Measurements from ENCODE around the gene ITGB6.

ITGB6 gene

DNA sequence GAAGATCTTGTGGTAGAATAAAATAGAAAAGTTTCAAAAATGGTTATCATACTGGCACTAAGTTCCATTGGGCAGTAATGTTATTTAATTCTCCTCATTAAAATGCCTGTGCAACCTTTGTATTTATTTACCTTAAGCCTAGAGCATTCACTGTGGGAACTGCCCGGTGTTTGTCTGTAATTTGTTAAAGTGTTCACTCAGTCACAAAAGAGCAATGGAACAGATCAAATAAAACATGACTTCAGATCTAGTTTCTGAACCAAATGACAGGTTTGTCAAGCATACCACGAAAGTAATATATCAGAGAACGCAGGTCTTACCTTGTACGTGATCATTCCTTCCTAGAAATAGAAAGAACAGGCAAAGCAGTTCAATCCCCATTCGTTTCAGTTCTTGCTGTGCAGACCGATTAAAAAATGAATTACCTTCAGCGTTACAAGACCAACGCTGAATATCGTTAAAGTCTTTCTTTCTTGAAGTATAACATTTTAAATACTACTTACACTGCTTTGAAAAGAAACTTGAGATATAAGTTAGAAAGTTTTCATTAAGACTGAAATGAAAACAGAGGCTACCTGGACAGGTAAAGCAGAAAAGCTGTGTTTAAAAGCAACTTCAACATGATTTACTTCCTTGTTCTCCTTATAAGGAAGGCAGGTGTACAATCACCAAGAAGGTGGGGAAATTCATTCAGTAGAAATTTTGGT is at the start of gene ITGB6:
Gene ITGB6 (minus strand): TSS at position 590 of the 707 bp plus-strand sequence. CDS start 209 bp downstream, at position 381.
- Histone ChIP-seq H3K4me1 (ENCODE audit: insufficient read depth, low read length, severe bottlenecking) (no peaks in the 10 kb centered on the region), H3K27ac (ENCODE audit: low read depth, low read length, poor library complexity, severe bottlenecking) (no peak within 1 kb of the TSS), H3F3A (ENCODE audit: insufficient read depth, low read length) (no peaks in the 10 kb centered on the region), H3K4me2 (ENCODE audit: low read length) (no peak within 1 kb of the TSS), H3K36me3 (ENCODE audit: insufficient read depth, low read length) (no peaks in the 10 kb centered on the region), H4K20me1 (ENCODE audit: insufficient read depth, low read length) (no peaks in the 10 kb centered on the region), H3K79me2 (ENCODE audit: insufficient read depth, low read length) (no peaks in the 10 kb centered on the region), H3K9me3 (ENCODE audit: low read length) (no peaks in the 10 kb centered on the region), H3K9me2 (ENCODE audit: low read depth, low read length) (no peaks in the 10 kb centered on the region), H2AFZ (ENCODE audit: low read length) (no peak within 1 kb of the TSS), H3K9ac (ENCODE audit: low read length) (no peak within 1 kb of the TSS), H3K27me3 (ENCODE audit: insufficient read depth, low read length) (no peaks in the 10 kb centered on the region), H3K4me3 (ENCODE audit: low read depth, low read length, poor library complexity, severe bottlenecking) (no peak within 1 kb of the TSS)
- TF ChIP-seq CTCF (IDR thresholded peaks at IDR 0.05; ENCODE audit: low read length) (no peak), EZH2 (IDR thresholded peaks at IDR 0.05; ENCODE audit: borderline replicate concordance, low read length) (no peak)

DNA sequence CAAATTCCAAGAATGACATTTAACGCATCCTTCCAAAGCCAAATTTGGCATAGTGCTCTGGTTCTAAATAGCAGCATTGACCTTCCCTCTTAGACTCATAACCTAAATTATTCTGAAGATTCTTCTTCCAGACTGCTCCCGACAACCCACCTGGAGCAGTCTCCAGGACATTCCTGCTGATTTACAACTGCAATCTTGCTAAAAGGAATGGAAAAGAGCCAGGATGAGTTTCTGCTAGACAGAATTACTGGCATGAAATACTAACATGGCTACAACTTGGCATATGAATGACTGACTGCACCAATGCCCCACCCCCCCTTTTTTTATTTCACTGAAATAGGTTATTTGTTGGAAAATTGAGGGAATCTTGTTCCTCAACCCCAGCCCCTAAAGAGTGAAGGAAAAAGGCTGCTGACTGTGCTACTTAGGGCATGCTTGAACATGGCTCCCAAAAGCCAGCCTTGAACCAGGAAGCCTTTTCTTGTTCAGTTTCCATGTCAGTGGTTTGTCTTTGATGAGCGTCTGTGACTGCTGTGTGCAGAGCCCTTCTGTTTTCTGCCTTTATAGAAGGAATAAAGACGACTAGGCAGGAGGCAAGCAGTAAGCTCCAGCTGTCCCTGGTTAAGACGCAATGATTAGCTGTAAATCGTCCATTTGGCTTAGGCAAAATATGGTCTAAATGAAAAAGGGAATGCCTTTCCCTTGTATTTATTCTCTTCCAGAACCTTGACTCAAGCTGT is 47.4 kb upstream of the ITGB6 start:
- H3F3A ChIP-seq (ENCODE audit: insufficient read depth, low read length) = no peaks in the 10 kb centered on the region
- no peak overlapping the region for H2AFZ ChIP-seq (ENCODE audit: low read length)
- H3K27me3 ChIP-seq (ENCODE audit: insufficient read depth, low read length) = no peaks in the 10 kb centered on the region
- no peak overlapping the region for H3K4me3 ChIP-seq (ENCODE audit: low read depth, low read length, poor library complexity, severe bottlenecking)
- H4K20me1 ChIP-seq (ENCODE audit: insufficient read depth, low read length) = no peaks in the 10 kb centered on the region
- no peaks in the 10 kb centered on the region for H3K4me1 ChIP-seq (ENCODE audit: insufficient read depth, low read length, severe bottlenecking)
- no peak overlapping the region for H3K4me2 ChIP-seq (ENCODE audit: low read length)
- no peaks in the 10 kb centered on the region for H3K9me2 ChIP-seq (ENCODE audit: low read depth, low read length)
- no peaks in the 10 kb centered on the region for H3K36me3 ChIP-seq (ENCODE audit: insufficient read depth, low read length)
- no peaks in the 10 kb centered on the region for H3K79me2 ChIP-seq (ENCODE audit: insufficient read depth, low read length)
- no peak overlapping the region for H3K9ac ChIP-seq (ENCODE audit: low read length)
- TF ChIP-seq CTCF (IDR thresholded peaks at IDR 0.05; ENCODE audit: low read length) (no peak), EZH2 (IDR thresholded peaks at IDR 0.05; ENCODE audit: borderline replicate concordance, low read length) (no peak)
- no peak overlapping the region for H3K27ac ChIP-seq (ENCODE audit: low read depth, low read length, poor library complexity, severe bottlenecking)
- no peaks in the 10 kb centered on the region for H3K9me3 ChIP-seq (ENCODE audit: low read length)

- Histone ChIP-seq H3K4me3 (ENCODE audit: low read depth, low read length, poor library complexity, severe bottlenecking) (no peak overlapping the region), H3K4me2 (ENCODE audit: low read length) (no peak overlapping the region), H3K79me2 (ENCODE audit: insufficient read depth, low read length) (no peaks in the 10 kb centered on the region), H2AFZ (ENCODE audit: low read length) (no peak overlapping the region), H3K9me2 (ENCODE audit: low read depth, low read length) (no peaks in the 10 kb centered on the region), H3K27me3 (ENCODE audit: insufficient read depth, low read length) (no peaks in the 10 kb centered on the region), H3K36me3 (ENCODE audit: insufficient read depth, low read length) (no peaks in the 10 kb centered on the region), H4K20me1 (ENCODE audit: insufficient read depth, low read length) (no peaks in the 10 kb centered on the region), H3F3A (ENCODE audit: insufficient read depth, low read length) (no peaks in the 10 kb centered on the region), H3K9me3 (ENCODE audit: low read length) (no peaks in the 10 kb centered on the region), H3K27ac (ENCODE audit: low read depth, low read length, poor library complexity, severe bottlenecking) (no peak overlapping the region), H3K9ac (ENCODE audit: low read length) (no peak overlapping the region), H3K4me1 (ENCODE audit: insufficient read depth, low read length, severe bottlenecking) (no peaks in the 10 kb centered on the region)
- TF ChIP-seq EZH2 (IDR thresholded peaks at IDR 0.05; ENCODE audit: borderline replicate concordance, low read length) = no peak
- no peak for TF ChIP-seq CTCF (IDR thresholded peaks at IDR 0.05; ENCODE audit: low read length)
Measured at GRCh38 chr2:160246356-160246755, 46.3 kb upstream of the ITGB6 start.

All from OCI-LY1 (cell line).